ENCODE data around the gene DAAM2. TPM values are rescaled to one million over a fixed set of nuclear protein-coding genes. Genes with fewer than 3 reads are reported as not detected.

The DAAM2 gene
- total and polyA plus RNA-seq, 2 of the 8 experiments (the other 6 are each of a cell fraction or from before 2014, with no cell fraction given): 1.5 to 2.9 TPM

DNA sequence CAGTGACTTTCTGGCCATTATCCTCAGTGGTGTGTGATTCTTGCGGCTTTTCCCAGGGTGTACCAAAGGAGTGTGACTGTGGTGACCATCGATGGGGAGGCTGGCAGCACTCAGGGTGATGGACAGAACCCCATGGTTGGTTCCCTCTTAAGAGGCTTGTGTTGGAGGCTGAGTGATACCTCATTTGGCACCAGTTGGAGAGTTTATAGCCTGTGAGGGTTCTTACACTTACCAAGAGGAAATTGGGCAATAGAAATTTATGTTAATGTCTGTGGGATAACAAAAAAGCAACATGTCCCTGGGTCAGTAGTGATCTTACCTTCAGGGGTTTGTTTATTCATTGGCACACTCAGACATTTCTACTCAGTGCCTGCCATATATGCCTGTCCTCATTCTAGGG, 37.2 kb downstream of the DAAM2 start (continued):
- TF ChIP-seq, protein P1, sequence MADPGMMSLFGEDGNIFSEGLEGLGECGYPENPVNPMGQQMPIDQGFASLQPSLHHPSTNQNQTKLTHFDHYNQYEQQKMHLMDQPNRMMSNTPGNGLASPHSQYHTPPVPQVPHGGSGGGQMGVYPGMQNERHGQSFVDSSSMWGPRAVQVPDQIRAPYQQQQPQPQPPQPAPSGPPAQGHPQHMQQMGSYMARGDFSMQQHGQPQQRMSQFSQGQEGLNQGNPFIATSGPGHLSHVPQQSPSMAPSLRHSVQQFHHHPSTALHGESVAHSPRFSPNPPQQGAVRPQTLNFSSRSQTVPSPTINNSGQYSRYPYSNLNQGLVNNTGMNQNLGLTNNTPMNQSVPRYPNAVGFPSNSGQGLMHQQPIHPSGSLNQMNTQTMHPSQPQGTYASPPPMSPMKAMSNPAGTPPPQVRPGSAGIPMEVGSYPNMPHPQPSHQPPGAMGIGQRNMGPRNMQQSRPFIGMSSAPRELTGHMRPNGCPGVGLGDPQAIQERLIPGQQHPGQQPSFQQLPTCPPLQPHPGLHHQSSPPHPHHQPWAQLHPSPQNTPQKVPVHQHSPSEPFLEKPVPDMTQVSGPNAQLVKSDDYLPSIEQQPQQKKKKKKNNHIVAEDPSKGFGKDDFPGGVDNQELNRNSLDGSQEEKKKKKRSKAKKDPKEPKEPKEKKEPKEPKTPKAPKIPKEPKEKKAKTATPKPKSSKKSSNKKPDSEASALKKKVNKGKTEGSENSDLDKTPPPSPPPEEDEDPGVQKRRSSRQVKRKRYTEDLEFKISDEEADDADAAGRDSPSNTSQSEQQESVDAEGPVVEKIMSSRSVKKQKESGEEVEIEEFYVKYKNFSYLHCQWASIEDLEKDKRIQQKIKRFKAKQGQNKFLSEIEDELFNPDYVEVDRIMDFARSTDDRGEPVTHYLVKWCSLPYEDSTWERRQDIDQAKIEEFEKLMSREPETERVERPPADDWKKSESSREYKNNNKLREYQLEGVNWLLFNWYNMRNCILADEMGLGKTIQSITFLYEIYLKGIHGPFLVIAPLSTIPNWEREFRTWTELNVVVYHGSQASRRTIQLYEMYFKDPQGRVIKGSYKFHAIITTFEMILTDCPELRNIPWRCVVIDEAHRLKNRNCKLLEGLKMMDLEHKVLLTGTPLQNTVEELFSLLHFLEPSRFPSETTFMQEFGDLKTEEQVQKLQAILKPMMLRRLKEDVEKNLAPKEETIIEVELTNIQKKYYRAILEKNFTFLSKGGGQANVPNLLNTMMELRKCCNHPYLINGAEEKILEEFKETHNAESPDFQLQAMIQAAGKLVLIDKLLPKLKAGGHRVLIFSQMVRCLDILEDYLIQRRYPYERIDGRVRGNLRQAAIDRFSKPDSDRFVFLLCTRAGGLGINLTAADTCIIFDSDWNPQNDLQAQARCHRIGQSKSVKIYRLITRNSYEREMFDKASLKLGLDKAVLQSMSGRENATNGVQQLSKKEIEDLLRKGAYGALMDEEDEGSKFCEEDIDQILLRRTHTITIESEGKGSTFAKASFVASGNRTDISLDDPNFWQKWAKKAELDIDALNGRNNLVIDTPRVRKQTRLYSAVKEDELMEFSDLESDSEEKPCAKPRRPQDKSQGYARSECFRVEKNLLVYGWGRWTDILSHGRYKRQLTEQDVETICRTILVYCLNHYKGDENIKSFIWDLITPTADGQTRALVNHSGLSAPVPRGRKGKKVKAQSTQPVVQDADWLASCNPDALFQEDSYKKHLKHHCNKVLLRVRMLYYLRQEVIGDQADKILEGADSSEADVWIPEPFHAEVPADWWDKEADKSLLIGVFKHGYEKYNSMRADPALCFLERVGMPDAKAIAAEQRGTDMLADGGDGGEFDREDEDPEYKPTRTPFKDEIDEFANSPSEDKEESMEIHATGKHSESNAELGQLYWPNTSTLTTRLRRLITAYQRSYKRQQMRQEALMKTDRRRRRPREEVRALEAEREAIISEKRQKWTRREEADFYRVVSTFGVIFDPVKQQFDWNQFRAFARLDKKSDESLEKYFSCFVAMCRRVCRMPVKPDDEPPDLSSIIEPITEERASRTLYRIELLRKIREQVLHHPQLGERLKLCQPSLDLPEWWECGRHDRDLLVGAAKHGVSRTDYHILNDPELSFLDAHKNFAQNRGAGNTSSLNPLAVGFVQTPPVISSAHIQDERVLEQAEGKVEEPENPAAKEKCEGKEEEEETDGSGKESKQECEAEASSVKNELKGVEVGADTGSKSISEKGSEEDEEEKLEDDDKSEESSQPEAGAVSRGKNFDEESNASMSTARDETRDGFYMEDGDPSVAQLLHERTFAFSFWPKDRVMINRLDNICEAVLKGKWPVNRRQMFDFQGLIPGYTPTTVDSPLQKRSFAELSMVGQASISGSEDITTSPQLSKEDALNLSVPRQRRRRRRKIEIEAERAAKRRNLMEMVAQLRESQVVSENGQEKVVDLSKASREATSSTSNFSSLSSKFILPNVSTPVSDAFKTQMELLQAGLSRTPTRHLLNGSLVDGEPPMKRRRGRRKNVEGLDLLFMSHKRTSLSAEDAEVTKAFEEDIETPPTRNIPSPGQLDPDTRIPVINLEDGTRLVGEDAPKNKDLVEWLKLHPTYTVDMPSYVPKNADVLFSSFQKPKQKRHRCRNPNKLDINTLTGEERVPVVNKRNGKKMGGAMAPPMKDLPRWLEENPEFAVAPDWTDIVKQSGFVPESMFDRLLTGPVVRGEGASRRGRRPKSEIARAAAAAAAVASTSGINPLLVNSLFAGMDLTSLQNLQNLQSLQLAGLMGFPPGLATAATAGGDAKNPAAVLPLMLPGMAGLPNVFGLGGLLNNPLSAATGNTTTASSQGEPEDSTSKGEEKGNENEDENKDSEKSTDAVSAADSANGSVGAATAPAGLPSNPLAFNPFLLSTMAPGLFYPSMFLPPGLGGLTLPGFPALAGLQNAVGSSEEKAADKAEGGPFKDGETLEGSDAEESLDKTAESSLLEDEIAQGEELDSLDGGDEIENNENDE (IDR thresholded peaks at IDR 0.05; ENCODE audit: insufficient replicate concordance, low read length): no peak
- TF ChIP-seq RBBP5 (IDR thresholded peaks at IDR 0.05; ENCODE audit: borderline replicate concordance, low read depth, low read length) (no peak), EP300 (IDR thresholded peaks at IDR 0.05; ENCODE audit: borderline replicate concordance in 1 of 2, low read depth in 2 of 2, low read length in 2 of 2) (no peak), POLR2A (IDR thresholded peaks at IDR 0.05; ENCODE audit: control extremely low read depth in 1 of 2, low read depth in 2 of 2, low read length in 2 of 2) (no peak), CHD2 (IDR thresholded peaks at IDR 0.05; ENCODE audit: low read length) (no peak), HDAC2 (IDR thresholded peaks at IDR 0.05; ENCODE audit: borderline replicate concordance in 1 of 2, low read depth in 2 of 2, low read length in 2 of 2) (no peak), SAP30 (IDR thresholded peaks at IDR 0.05; ENCODE audit: insufficient read depth, insufficient replicate concordance, low read length) (no peak), RXRA (IDR thresholded peaks at IDR 0.05; ENCODE audit: insufficient read depth, low read depth, low read length) (no peak), SIX5 (IDR thresholded peaks at IDR 0.05; ENCODE audit: low read depth, low read length) (no peak), CREB1 (IDR thresholded peaks at IDR 0.05) (no peak), PHF8 (conservative IDR thresholded peaks at IDR 0.05; ENCODE audit: low read depth, low read length) (no peak), POU5F1 (IDR thresholded peaks at IDR 0.05; ENCODE audit: low read depth, low read length) (no peak)
